ENCODE results near the gene FAM120B. TPM values are rescaled to one million over a fixed set of nuclear protein-coding genes. Genes with fewer than 3 reads are reported as not detected.

FAM120B gene
- total and polyA plus RNA-seq, 3 donors from 2014 or later, result 33.8 to 62.2 (median 40.6) TPM

DNA sequence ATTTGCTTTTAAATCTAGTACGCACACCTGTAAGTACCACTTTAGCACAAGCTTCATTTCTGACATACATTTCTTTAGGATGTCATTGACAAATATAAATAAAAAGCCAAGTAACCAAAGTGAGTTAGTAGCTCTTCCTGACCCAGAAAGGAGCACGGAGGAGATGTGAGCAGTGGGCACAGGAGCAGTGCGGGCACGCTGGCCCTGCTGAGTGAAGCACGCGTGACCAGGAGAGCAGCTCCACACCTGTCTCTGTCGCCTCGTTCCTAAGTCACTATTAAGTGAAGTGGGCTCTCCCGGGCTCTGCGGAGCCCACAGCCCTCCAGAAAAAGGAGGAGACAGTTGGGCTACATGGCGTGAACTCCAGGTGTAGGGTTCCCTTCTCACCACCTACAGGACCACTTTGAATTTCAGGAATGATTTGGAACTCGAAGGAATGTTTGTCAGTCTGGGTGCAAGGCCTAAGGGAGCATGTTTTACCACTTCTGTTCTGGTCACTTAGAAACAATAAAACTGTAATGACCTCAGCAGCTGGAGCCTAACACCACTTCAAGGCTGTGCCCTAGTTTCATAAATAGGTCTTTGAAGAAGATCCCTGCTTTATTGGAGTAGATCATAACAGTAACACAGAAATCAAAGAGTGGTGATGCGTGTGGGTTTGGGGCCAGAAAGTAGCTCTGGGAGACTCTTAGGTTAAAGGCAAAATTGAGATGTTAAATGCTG lies 95.9 kb downstream of the FAM120B start:
- no peak for TF ChIP-seq POLR2A (IDR thresholded peaks at IDR 0.05)
- TF ChIP-seq, protein P1, sequence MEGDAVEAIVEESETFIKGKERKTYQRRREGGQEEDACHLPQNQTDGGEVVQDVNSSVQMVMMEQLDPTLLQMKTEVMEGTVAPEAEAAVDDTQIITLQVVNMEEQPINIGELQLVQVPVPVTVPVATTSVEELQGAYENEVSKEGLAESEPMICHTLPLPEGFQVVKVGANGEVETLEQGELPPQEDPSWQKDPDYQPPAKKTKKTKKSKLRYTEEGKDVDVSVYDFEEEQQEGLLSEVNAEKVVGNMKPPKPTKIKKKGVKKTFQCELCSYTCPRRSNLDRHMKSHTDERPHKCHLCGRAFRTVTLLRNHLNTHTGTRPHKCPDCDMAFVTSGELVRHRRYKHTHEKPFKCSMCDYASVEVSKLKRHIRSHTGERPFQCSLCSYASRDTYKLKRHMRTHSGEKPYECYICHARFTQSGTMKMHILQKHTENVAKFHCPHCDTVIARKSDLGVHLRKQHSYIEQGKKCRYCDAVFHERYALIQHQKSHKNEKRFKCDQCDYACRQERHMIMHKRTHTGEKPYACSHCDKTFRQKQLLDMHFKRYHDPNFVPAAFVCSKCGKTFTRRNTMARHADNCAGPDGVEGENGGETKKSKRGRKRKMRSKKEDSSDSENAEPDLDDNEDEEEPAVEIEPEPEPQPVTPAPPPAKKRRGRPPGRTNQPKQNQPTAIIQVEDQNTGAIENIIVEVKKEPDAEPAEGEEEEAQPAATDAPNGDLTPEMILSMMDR (IDR thresholded peaks at IDR 0.05), result no peak
- WGBS, 2 donors, result 83 to 87% methylated on average over 10 to 13 of the region's 13 CpGs

DNA sequence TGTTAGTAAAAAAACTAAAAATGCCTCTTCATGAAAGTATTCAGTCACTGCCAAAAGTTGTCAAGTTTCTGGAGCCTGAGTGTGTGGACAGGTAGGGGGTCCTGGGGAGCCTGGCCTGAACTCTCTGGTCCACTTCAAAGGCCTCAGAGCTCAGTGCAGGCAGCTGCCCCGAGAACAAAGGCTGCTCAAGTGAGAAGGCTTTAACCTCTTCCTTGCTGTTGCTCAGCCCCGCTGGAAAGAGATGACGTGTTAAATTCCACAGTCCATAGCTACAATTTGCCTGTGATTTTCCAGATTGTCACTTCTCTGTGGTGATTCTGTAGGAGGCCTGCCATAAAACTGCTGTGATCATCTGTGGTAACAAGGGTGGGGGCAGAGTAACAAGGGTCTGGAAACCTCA lies 96.9 kb downstream of the FAM120B start:
- TF ChIP-seq, protein P1 (IDR thresholded peaks at IDR 0.05), result no peak
- no peak for TF ChIP-seq POLR2A (IDR thresholded peaks at IDR 0.05)
- H3K9me3 ChIP-seq, result no peaks in the 10 kb centered on the region
- no peak overlapping the region for H3K4me3 ChIP-seq
- no peaks in the 10 kb centered on the region for H3K27me3 ChIP-seq
- H3K27ac ChIP-seq, result no peak overlapping the region
- H3K4me1 ChIP-seq, result no peaks in the 10 kb centered on the region
- 79 to 90% methylated on average over 3 of the region's 3 CpGs for WGBS, 2 donors
- no peak for DNase-seq
- intact Hi-C loops (cut with DNase I; ENCODE audit: low total_unique reads), result no loop called here
- no peaks in the 10 kb centered on the region for H3K36me3 ChIP-seq (ENCODE audit: low read depth, missing control alignments)

More for the DNA sequence above, 95.9 kb downstream of the FAM120B start:
- Histone ChIP-seq H3K4me1 (no peaks in the 10 kb centered on the region), H3K9me3 (no peaks in the 10 kb centered on the region), H3K36me3 (ENCODE audit: low read depth, missing control alignments) (no peaks in the 10 kb centered on the region), H3K27ac (no peak overlapping the region), H3K27me3 (no peaks in the 10 kb centered on the region), H3K4me3 (no peak overlapping the region)
- intact Hi-C loops (cut with DNase I; ENCODE audit: low total_unique reads), result no loop called here
- no peak for DNase-seq

DNA sequence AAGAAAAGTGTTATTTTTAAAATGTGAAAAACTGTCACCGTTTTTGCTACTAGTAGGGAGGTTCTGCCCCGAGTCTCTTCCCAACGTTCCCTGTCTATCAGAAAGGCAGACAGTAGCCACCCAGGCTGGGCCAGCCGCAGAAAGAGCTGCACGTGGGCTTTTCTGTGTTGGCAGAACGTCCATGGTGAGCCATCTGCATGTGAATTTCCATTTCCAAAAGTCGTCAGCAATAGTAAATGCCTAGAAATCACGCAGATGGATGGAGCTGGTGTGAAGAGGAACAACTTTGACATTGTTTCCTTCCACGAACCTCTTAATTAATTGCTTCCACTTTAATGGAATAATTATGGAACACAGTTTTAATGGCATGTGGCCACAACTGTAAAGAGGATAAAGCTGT lies 97.5 kb downstream of the FAM120B start:
- Histone ChIP-seq H3K9me3 (no peaks in the 10 kb centered on the region), H3K36me3 (ENCODE audit: low read depth, missing control alignments) (no peaks in the 10 kb centered on the region), H3K4me1 (no peaks in the 10 kb centered on the region), H3K27me3 (no peaks in the 10 kb centered on the region), H3K27ac (no peak overlapping the region), H3K4me3 (no peak overlapping the region)
- intact Hi-C loops (cut with DNase I; ENCODE audit: low total_unique reads), result no loop called here
- TF ChIP-seq, protein P1 (IDR thresholded peaks at IDR 0.05), result no peak
- no peak for TF ChIP-seq POLR2A (IDR thresholded peaks at IDR 0.05)
- DNase-seq, result no peak
- WGBS, 2 donors, result 79 to 83% methylated on average over 9 of the region's 9 CpGs

DNA sequence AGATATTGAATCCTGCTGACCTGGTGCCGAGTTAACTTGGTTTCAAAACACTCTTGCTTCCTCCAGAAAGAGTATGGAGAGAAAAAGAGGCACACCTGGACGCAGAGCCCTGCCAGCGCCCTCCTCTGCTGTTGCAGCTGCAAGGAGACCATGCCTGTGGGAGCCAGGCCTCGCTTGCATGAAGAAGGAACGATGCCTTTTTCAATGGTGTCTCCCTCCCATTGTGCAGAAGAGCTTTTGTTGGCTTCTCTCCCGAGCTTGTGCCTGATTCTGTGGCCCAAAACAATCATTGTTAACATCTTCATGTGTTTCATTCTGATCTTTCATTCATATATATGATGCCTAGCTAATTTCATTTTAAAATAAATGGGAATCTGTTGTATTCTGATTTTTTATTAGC lies 98.1 kb downstream of the FAM120B start:
- Histone ChIP-seq H3K4me1 (no peaks in the 10 kb centered on the region), H3K9me3 (no peaks in the 10 kb centered on the region), H3K4me3 (no peak overlapping the region), H3K36me3 (ENCODE audit: low read depth, missing control alignments) (no peaks in the 10 kb centered on the region), H3K27me3 (no peaks in the 10 kb centered on the region), H3K27ac (no peak overlapping the region)
- WGBS, 2 donors, result 90 to 92% methylated on average over 6 of the region's 6 CpGs
- intact Hi-C loops (cut with DNase I; ENCODE audit: low total_unique reads), result no loop called here
- TF ChIP-seq, protein P1 (IDR thresholded peaks at IDR 0.05), result no peak
- TF ChIP-seq POLR2A (IDR thresholded peaks at IDR 0.05), result no peak
- DNase-seq, result no peak
